NCI-H146 treated with DMSO at 0.1 percent for 48 hours (cell line): ENCODE results near the gene RASA1.
"Not testable (repeated sequence)": the region's sequence is repeated elsewhere in the genome, so short reads cannot be mapped to it uniquely, and the experiment has no call there.

Source experiments
- DNase-seq: peaks from one replicate; lab custom pipeline; 2025; ENCODE audit not compliant: unreplicated experiment; lab: John Stamatoyannopoulos, UW

The RASA1 gene

DNA sequence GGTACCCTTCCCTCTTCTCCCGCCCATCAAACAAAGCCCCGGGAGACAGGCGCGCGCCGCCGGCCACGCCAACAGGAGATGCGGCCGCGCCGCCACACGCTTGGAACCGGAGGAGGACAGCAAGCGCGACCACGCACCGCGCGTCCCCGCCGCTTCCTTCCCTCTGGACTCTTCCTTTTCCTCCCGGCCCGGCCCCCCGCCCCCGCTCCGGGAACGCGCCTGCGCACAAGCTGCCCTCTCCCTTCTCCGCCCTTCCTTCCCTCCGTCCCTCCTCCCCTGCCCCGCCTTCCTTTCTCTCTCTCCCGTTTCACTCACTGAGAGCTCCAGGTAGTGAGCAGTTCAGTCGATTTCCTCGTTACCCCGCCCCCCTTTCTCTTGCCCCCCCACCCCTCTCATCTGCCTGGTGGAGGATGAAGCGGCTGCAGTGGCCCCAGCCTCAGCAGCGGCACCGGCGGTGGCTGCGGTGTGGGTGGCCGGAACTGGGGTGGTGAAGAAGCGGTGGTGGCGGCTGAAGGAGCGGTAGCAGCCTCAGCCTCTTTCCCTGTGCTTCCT lies at the start of gene RASA1:
RASA1 (plus strand) TSS at position 310 of the 552 bp plus-strand sequence. CDS start 569 bp downstream, outside the sequence.
- DNase-seq, result peak; percentile 94

GRCh38 chr5:87229780-87230179 lies 37.9 kb upstream of the RASA1 start:
- DNase-seq, result no peak

GRCh38 chr5:87231037-87231808 lies 36.5 kb upstream of the RASA1 start:
- no peak for DNase-seq

DNA sequence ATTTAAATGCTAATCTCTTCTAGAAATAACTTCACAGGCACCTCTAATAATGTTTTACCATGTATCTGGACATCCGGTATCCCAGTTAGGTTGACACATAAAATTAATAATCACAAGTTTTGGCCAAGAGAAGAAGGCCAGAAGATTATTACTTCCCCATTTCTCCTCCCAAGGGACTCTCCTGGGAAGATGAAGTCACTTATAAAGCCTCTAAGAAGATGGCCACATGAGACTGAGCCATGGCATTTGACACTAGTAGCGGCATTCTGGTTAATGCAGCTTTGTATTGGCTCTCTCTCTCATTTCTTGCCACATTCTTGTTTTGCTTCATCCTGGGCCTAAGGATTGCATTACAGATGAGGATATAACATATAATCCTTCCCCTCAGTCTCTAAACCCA lies 34.5 kb upstream of the RASA1 start:
- DNase-seq, result no peak

DNA sequence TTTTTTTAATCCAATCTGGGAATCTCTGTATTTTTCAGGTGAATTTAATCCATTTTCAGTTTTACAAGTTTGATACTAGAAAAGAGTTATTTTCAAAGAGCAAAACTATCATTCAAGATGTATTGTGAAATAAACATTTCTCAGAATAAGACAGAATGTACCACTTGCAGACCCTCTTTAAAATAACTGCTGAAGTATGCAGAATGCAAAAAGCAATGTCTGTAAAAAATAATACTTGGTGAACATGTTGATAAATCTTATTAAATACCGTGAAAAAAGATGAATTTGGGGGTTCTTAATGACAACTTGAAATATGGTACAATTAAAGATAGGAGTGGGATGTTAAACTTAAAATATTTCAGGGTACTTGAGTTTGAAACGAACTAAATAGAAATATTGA lies 26.1 kb upstream of the RASA1 start:
- no peak for DNase-seq

DNA sequence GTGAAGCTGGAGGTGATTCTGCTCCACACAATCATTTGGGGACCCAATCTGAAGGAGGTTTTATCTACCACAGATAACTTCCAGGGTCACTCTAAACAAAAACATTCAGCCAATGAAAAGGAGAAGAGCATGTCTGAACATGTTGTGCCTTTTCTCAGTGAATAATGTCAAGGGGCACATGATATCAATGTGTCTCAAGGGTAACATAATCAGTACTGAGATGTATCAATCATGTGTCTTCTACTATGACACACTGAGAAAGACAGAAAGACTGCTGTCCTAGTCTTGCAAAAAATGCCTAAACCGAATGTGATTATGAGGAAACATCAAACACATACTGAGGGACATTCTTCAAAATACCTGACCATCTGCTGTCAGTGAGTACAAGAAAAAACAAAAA lies 25.4 kb upstream of the RASA1 start:
- no peak for DNase-seq

DNA sequence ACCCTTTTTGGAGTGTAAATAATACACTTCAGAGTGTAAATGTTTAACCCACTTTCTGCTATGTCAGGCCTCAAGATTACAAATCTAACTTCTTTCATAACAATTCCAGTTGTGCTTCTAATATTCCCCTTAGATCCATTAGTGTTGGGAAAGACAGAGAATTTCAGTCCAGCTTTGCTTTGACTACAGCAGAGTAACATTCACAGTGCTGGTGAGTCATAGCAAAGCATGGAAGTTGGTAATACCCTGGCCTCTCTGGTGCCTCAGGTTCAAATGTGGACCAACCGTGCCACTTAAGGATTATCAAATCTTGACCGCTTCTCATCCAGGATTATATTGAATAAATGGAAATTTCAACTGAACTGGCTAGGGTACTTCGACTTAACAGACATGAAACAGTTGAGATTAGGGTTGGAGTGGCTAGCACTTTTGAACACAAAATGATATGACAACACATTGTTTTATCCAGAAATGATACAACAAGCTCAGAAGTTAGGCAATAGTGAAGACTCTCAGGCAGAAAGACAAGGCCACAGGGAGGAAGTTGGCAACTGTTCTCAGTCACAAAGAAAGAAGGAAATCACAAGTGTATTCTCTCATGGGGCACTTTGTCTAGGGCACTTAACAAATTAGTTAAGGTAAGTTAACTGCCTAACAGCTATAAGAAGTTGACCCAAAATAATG lies 24.4 kb upstream of the RASA1 start:
- DNase-seq, result no peak

GRCh38 chr5:87245451-87245850 lies 22.2 kb upstream of the RASA1 start:
- no peak for DNase-seq

DNA sequence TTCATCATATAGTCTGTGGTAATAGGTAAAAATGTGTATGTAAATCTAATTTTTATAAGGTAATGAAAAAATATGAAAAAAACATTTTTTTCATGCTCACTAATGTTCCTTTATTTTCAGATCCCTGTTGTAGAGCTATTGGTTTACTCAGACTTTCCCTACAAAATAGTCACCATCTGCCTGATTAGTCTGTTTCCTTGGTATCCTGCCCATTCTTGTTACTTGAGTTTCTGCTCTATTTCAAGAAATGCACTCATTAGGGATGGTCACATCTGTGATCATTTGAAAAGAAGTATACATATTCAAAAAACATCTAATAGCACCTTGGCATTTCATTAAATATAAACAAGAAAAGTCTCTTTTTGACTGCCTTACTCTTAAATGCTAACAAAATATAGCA lies 21.6 kb upstream of the RASA1 start:
- no peak for DNase-seq

DNA sequence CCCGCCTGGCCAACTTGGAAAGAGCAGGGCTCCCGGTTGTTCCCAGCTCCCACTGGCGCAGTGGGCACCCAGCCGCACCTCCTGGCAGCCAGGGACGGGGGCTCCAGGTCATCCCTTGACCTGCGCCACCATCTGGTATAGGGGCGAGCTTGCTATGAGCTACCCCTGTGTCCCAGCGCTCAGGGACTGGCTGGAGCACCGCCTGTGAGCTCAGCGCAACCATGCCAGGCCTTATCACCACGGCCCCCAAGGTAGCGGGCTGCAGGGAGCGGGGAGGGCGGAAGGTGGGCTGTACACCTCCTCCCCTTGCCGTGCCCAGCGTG lies 15.4 kb upstream of the RASA1 start:
- DNase-seq, result no peak

DNA sequence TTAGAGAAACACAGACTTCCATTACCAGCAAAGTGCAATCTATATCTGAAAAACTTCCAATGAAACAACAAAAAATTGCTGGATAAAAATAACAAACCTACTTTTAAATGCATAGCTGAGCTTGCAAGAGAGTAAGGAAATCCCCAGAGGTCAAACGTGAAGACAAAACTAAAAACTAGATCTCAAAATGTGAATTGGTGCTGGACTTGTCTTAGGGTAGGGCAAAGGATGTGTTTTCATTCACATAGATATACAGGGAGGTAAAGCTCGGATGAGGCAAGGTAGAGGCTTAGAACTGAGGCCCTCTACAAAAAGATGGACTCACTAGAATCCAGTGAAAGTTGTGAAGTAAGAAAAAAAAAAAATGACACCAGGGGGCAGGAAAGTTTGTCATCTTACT lies 13.6 kb upstream of the RASA1 start:
- DNase-seq, result no peak

- no peak for DNase-seq
Observed at GRCh38 chr5:87258507-87258906, 9.2 kb upstream of the RASA1 start.

DNA sequence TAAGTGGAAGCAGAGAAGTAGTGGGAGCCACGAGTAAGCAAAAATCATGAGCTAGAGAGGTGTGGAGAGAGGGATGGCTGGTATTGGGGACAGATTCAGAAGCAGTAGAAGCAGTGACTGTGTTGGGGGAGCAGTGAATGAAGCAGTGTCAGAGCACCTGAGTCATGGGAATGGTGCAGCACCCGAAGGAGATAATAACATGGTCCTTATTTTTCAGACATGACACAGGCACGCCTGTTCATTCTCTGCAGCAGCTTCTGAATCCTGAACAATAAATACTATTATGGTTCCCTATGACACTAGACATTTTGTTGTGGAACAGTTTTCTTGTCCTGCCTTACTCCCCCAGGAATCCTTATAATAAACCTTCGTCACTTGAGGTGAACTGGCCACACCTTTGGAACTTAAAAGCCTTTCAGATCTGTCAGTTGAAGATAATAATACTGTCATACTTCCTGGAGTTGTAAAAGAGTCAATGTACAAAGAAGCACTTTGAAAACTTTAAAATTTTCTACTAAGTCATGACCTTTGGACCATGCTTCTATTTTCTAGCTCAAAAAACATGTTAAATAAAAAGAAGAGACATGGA lies 7.0 kb upstream of the RASA1 start:
- no peak for DNase-seq

DNA sequence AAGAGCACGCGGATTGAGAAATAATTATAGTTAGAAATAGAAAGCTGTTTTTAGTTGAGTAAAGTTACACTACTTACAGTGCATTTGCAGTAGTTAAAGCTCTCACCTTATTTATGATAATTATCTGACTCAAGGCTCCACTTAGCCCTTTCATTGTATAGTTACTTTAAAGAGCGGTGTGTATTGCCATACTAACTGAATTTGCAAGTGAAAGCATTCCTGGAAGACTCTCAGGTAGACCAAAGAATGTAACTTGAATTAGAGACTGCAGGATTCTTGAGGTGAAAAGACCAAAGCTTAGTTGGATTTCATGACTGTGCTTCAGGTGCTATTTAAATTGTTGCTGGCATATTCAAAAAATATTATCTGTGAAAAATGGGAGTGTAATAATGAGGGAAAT lies 4.2 kb upstream of the RASA1 start:
- no peak for DNase-seq

DNA sequence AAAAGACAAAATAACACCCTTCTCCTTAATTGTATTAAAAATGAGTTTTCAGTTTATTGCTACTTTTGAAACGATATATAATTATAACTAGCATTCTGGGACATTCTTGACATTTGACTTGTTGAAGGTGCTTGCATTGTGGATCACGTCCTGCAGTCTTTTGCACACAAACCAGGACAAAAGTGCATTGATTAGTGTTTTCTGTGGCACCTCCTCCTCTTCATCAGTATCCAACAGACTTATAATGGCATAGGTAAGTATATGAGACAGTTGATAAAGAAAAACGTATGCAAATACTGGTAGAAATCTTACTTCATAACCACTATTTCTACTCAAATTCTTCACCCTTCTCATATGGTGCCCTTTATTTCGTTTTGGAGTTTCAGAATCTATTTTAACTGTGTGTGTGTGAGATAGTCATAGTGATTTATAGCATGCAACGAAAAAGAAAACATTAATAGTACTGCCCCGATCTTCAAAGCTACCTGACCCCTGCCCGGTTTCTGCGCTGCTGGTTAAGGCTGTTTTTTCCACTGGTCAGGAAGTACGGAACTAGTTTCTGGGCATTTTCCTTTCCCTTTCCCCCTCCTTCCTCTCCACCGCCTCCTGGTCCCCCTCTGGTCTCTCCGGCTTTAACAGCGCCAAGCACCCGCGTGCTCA lies 639 bp upstream of the RASA1 start:
- DNase-seq, result peak; percentile 41

DNA sequence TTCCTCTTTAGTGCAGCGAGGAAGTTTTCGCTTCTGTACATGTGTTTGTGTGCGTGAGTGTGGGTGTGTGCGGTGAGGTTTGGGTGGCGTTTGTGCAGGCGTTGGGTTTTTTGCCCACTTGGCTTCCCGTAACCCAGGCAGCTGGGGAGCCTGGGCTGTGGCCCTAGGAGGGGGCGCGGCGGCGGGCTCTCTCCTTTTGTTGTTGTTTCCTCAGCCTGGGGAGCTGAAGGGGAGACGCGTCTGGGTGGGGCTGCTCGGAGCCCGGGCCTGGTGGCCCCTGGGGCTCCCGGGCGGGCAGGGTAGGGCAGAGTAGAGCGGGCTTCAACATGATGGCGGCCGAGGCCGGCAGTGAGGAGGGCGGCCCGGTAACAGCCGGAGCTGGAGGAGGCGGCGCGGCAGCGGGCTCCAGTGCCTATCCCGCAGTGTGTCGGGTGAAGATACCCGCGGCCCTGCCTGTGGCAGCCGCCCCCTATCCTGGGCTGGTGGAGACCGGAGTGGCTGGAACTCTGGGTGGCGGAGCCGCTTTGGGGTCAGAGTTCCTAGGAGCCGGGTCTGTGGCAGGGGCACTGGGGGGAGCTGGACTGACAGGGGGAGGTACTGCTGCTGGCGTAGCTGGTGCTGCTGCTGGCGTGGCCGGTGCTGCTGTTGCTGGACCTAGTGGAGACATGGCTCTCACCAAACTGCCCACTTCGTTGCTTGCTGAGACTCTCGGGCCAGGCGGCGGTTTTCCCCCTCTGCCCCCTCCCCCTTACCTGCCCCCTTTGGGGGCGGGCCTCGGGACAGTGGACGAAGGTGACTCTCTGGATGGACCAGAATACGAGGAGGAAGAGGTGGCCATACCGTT lies 665 bp downstream of the RASA1 start:
- peak; percentile 50 for DNase-seq

DNA sequence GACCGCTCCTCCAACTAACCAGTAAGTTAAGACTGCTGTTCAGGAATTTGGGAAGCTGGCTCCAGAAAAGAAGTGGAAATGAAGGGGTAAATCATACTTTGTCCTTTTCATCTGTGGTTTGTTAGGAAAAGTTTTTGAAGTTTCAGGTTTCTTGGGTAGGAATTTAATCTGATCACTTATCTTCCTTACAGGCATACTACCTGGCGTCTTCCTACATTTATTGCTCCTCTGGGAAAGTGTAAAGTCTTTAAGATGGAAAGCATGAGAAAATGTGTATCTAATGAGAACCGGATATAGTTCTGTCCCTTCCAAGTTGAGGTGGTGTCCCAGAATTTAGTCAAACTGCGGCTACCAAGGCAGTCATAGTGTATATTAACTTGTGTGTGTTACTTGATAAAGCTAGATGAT lies 1.3 kb downstream of the RASA1 start:
- no peak for DNase-seq

GRCh38 chr5:87270888-87271287 lies 3.2 kb downstream of the RASA1 start:
- not testable (repeated sequence) for DNase-seq

DNA sequence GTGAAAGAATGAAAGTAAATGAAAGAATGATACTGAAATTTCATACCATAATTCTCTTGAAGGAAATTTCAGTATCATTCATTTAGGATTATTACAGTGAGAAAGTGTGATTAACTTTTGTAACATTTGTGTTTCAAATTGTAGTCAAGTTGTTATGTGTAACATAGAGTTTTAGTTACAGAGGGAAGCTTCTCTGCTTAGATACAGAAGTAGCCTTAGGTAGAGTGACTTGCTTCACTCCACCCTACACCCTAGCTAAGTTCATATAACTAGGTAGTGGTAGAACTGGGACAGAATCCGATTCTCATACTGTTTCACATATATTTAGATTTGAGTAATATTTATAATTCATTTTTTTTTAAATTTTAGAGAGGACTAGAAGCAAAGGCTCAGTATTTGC lies 9.0 kb downstream of the RASA1 start:
- no peak for DNase-seq

- no peak for DNase-seq
Observed at GRCh38 chr5:87277279-87277835, 9.7 kb downstream of the RASA1 start.
